Right atrium auricular region (tissue), 2 donors: ENCODE data around the gene ATXN3. TPM values are rescaled to one million over a fixed set of nuclear protein-coding genes. Genes with fewer than 3 reads are reported as not detected.

Source experiments
- DNase-seq: peaks from one replicate; pipeline ENCODE4 v3.0.0-alpha.2; 2019; ENCODE audit warnings: low spot score
- H3K27ac ChIP-seq, 2 donors: fragments of 200-600 bp; sonication (generic); 1 replicate in 1 of 2; 2 replicates in 1 of 2; pipeline ENCODE4 v1.5.1; 2016 to 2019
- H3K27me3 ChIP-seq, 2 donors: fragments of 200-600 bp; sonication (generic); one replicate each; pipeline versions ENCODE4 v1.5.1 to v1.6.0; 2017 to 2019
- H3K36me3 ChIP-seq: fragments of 200-600 bp; sonication (generic); one replicate; pipeline ENCODE4 v1.5.1; 2016
- H3K4me1 ChIP-seq, 2 donors: fragments of 200-600 bp; sonication (generic); one replicate each; pipeline versions ENCODE4 v1.5.1 to v1.6.0; 2017 to 2019
- H3K4me3 ChIP-seq, 2 donors: fragments of 200-600 bp; sonication (generic); 1 replicate in 1 of 2; 2 replicates in 1 of 2; pipeline ENCODE4 v1.5.1; 2017 to 2019; ENCODE audit warnings: mild to moderate bottlenecking in 1 of 2, moderate library complexity in 1 of 2
- H3K9me3 ChIP-seq, 2 donors: fragments of 200-600 bp; sonication (generic); one replicate each; pipeline ENCODE4 v1.5.1; 2019
- CTCF ChIP-seq, 2 donors: fragments of 200-600 bp; sonication (generic); IDR thresholded peaks; one replicate each; pipeline ENCODE4 v1.5.1; 2019; ENCODE audit warnings: antibody characterized with exemption in 2 of 2
- total RNA-seq, 2 donors: library from RNA; depleted of rRNA; stranded (reverse); fragments of >200 nt; gene quantifications; one replicate each; pipeline ENCODE4 v1.1.0, GENCODE V29; 2016

The ATXN3 gene
- total RNA-seq, 2 donors from 2014 or later = 9.1 to 17.9 TPM

- Histone ChIP-seq H3K9me3 (no peaks in the 10 kb centered on the region), H3K4me1 (no peaks in the 10 kb centered on the region), H3K36me3 (peaks cover 81% of the 10 kb centered on the region), H3K27ac (no peak overlapping the region), H3K4me3 (no peak overlapping the region), H3K27me3 (no peaks in the 10 kb centered on the region)
- no peak for DNase-seq
- TF ChIP-seq CTCF (IDR thresholded peaks at IDR 0.05) = no peak
Observed at GRCh38 chr14:92143309-92143708, 36.9 kb upstream of the ATXN3 start.

GRCh38 chr14:92135269-92135668 lies 28.9 kb upstream of the ATXN3 start:
- Histone ChIP-seq H3K4me3 (no peak overlapping the region), H3K27me3 (no peaks in the 10 kb centered on the region), H3K27ac (no peak overlapping the region), H3K36me3 (peaks cover 74% of the 10 kb centered on the region), H3K4me1 (no peaks in the 10 kb centered on the region), H3K9me3 (no peaks in the 10 kb centered on the region)
- peak in 1 of 2 donors; percentile 62 for TF ChIP-seq CTCF (IDR thresholded peaks at IDR 0.05)
- DNase-seq = no peak

GRCh38 chr14:92134456-92134855 lies 28.1 kb upstream of the ATXN3 start:
- no peak overlapping the region for H3K4me3 ChIP-seq
- DNase-seq = no peak
- H3K9me3 ChIP-seq = no peaks in the 10 kb centered on the region
- H3K27ac ChIP-seq = no peak overlapping the region
- peaks cover 69% of the 10 kb centered on the region for H3K36me3 ChIP-seq
- no peaks in the 10 kb centered on the region for H3K27me3 ChIP-seq
- H3K4me1 ChIP-seq = no peaks in the 10 kb centered on the region
- TF ChIP-seq CTCF (IDR thresholded peaks at IDR 0.05) = no peak

- H3K27me3 ChIP-seq = no peaks in the 10 kb centered on the region
- no peaks in the 10 kb centered on the region for H3K9me3 ChIP-seq
- TF ChIP-seq CTCF (IDR thresholded peaks at IDR 0.05) = no peak
- no peak for DNase-seq
- peak overlapping the region; percentile 86 to 91 for H3K27ac ChIP-seq
- H3K4me3 ChIP-seq = peak overlapping the region; percentile 66 to 83
- H3K36me3 ChIP-seq = peaks cover 16% of the 10 kb centered on the region
- peaks cover 0 to 20% of the 10 kb centered on the region in 2 donors for H3K4me1 ChIP-seq
Observed at GRCh38 chr14:92122761-92123160, 16.4 kb upstream of the ATXN3 start.

GRCh38 chr14:92122351-92122677 lies 15.9 kb upstream of the ATXN3 start:
- TF ChIP-seq CTCF (IDR thresholded peaks at IDR 0.05) = no peak
- Histone ChIP-seq H3K36me3 (peaks cover 19% of the 10 kb centered on the region), H3K27me3 (no peaks in the 10 kb centered on the region), H3K9me3 (no peaks in the 10 kb centered on the region), H3K4me1 (peaks cover 0 to 20% of the 10 kb centered on the region in 2 donors), H3K4me3 (peak overlapping the region; percentile 66 to 83), H3K27ac (peak overlapping the region; percentile 86 to 91)
- DNase-seq = no peak

GRCh38 chr14:92121670-92122350 lies 15.4 kb upstream of the ATXN3 start, which contains the start of the genes CPSF2 and NDUFB1:
Gene CPSF2 (plus strand): TSS chr14:92121969. CDS start chr14:92130985, 9,016 bp downstream.
Gene NDUFB1 (minus strand): TSS chr14:92121706. CDS start chr14:92117637, 4,069 bp downstream.
- TF ChIP-seq CTCF (IDR thresholded peaks at IDR 0.05) = no peak
- peak within 1 kb of the TSS; percentile 86 to 91 for H3K27ac ChIP-seq
- H3K36me3 ChIP-seq = peaks cover 20% of the 10 kb centered on the region
- H3K9me3 ChIP-seq = no peaks in the 10 kb centered on the region
- DNase-seq = peak; percentile 79
- peaks cover 0 to 20% of the 10 kb centered on the region in 2 donors for H3K4me1 ChIP-seq
- peak within 1 kb of the TSS; percentile 66 to 83 for H3K4me3 ChIP-seq
- no peaks in the 10 kb centered on the region for H3K27me3 ChIP-seq
